Inferior parietal cortex (tissue), 1 donor: Measurements from ENCODE around the gene KYNU.
"Not testable (repeated sequence)": the region's sequence is repeated elsewhere in the genome, so short reads cannot be mapped to it uniquely, and the experiment has no call there.

Experiments used
- DNase-seq: peaks from one replicate; pipeline ENCODE4 v3.0.0-alpha.2; 2016; ENCODE audit errors: extremely low spot score

The KYNU gene

DNA sequence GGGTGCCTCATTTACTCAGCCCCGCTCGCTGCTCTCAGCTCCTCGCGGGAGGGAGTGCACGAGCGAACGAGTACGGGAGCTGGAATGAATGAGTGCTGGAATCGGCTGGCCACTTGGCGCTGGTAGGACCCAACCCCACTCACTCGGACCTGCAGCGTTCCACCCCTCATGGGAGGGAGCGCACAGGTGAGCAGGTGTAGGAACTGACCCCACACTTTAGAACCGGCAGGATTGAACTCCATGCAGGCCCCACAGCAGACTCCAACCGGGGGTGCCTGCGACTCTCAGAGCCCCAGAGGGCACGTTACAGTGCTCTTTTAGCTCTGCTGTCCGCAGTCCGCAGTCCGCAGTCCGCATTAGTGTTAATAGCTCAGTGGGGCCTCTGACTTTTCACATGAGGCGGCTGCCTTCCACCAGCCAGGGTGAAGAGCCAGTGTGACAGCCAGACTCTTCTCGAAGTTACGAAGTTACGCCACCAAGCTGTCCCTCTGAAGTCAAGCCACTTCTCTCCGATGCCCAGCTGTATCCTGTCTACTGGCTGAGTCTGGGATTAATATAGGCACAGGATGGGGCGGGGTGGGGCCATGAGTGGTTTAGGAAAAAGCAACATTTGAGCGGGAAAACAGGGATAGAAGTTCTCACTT, 149.1 kb downstream of the KYNU start:
- no peak for DNase-seq

DNA sequence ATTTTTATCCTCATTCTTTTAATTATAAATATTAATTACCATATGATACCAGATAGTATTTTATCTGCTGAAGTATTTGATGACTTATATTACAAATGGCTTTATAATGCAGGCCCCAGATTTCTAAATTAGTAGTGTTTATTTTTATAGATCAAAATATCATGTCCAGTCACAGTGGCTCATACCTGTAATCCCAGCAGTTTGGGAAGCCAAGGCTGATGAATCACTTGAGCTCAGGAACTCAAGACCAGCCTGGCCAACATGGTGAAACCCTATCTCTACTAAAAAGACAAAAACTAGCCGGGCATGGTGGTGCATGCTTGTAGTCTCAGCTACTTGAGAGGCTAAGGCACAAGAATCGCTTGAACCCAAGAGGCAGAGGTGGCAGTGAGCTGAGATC, 151.7 kb downstream of the KYNU start:
- no peak for DNase-seq

DNA sequence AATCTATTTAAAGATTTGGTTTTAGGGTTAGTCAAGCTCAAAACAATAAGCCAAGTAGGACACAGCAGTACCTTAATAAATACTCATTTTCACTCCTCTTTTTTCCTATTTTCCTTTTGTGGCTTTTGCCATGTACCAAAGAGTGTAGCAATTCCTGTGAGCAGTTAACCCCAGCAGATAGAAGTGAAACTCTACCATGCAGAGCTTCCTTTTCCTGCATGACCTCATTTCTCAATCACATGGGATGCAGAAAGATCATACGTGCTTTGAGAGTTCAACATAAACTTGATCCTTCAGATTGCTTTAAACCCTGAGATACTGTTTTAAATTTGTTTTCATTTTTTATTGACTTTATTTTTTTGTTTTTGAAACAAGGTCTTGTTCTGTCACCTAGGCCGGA, 152.7 kb downstream of the KYNU start:
- no peak for DNase-seq

DNA sequence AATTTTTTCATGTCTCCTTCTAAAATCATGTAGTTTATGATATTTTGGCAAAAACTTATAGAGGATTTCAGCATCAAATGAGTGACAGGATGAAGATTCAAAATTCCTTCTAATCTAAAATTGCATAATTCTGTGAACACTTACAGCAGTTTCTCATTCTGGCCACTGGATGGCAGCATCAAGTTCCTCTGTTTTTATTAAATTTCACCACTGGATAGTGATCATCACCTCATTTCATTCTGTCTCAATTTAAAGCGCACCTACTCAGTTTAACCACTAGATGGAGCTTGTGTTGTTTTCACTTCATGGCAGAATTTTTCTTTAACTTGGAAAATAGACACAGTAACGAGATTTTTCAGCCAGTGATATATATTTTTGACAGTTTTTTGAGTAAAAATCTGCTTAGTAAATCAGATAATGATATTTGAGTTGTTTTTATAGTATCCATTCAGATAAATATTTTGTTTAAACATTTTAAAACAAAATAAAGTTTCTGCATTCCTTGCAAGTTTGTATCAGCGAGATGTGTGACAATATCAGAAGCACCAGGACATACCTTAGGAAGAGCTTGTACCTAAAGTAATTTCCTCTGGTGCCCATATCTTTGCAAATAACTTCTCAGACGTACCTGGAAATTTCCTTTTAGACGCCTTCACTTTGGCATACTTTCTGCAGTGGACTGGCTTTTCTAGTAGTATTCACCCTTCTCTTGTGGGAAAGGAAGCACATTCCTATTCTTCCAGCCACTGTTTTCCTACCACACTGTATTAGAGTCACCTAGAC, 157.0 kb downstream of the KYNU start:
- peak; percentile 92 for DNase-seq

DNA sequence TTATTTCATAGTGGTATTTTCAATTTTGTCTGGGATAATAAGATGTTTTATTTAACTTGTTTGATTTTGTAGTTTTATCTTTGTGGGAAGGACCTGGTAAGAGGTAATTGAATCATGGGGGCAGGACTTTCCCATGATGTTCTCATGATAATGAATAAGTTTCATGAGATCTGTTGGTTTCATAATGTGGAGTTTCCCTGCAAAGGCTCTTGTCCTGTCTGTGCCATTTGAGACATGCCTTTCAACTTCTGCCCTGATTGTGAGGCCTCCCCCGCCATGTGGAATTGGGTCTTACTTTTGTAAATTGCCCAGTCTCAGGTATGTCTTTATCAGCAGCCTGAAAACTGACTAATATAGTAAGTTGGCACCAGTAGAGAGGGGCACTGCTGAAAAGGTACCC, 174.0 kb downstream of the KYNU start:
- DNase-seq, result no peak

DNA sequence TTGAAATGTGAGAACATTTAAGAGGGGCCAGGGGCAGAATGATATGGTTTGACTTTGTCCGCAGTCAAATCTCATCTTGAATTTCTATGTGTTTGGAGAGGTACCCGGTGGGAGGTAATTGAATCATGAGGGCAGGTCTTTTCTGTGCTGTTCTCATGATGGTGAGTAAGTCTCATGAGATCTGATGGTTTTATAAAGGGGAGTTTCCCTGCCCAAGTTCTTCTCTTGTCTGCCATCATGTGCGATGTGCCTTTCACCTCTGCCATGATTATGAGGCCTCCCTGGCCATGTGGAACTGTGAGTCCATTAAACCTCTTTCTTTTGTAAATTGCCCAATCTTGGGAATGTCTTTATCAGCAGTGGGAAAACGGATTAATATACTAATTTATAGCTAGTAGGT, 176.0 kb downstream of the KYNU start:
- not testable (repeated sequence) for DNase-seq

DNA sequence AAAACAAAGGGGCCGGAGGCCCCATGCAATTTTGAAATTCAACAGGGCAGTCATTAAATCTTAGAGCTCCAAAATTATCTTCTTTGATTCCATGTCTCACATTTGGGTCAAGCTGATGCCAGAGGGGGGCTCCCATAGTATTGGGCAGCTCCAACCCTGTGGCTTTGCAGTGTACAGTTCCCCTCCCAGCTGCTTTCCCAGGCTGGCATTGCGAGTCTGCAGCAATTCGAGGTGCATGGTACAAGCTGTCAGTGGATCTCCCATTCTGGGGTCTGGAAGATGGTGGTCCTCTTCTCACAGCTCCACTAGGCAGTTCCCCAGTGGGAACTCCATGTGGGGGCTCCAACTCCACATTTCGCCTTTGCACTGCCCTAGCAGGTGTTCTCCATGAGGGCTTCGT, 179.1 kb downstream of the KYNU start:
- DNase-seq, result no peak

DNA sequence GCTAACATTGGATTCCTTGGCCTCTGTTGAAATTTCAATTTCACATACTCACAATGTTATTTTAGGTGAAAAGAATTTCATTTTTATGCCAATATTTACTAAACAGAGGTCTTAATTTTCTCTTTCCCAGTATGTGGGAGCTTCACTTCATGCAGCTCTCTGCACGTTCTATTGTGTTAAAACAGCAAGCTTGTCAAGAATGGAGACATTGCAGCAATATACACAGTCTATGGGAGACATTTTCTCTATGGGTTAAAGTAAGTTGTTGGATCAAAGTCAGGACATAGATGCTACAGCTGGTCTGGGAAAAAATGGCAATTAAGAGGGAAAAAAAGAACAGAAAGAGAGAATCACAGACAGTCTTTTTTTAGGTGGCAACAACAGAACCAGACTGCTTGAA, 181.4 kb downstream of the KYNU start:
- DNase-seq, result no peak

DNA sequence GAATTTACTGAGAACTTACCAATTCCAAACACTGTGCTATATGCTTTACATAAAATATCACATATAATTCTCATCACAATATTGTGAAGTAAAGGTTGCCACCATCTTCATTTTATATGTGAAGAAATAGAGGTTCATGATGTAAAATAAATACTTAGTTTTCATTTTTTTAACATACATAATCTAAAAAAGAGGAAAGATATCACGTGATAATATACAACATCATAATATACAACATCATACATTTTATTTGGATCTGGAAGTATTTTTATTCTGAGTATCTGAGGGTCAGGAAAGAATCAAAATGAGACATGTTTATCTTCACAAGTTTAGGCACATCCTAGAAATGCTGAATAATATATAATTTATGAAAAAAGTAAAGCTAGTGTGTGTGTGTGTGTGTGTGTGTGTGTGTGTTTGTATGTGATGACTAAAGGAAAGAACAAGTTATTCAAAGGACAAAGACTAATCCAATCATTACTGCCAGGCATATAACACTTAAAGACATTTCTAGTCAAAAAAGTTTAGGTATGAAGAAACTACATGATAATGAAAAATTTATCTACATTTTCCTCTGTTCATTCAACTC, 186.2 kb downstream of the KYNU start:
- DNase-seq, result no peak

DNA sequence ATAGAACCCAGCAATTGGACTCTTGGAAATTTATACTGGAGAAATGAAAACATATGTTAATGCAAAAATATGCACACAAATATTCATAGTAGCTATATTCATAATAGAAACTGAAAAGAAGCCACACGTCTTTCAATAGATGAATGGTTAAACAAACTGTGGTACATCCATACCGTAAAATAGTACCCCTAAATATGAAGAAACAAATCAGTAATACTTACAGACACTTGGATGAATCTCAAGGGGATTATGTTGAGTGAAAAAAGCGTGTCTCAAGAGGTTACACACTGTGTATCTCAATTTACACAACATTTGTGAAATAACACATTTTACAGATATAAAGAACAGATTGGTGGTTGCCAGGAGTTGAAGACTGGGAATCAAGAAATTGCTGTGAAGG, 190.6 kb downstream of the KYNU start:
- no peak for DNase-seq

DNA sequence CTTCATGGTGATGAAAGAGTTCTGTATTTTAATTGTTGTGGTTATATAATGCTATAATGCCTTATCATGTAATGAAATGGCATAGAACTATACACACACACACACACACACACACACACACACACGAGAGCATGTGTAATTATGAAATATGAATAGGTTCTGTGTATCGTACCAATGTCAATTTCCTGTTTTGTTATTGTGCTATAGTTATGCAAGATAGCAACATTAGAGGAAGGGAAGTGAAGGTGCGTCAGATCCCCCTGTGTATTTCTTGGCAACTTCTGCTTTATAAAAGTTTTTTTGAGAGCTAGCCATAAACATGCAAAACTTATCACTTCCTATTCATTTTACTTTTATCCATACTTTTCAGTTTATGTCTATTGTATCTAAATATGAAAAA, 191.0 kb downstream of the KYNU start:
- DNase-seq, result no peak

DNA sequence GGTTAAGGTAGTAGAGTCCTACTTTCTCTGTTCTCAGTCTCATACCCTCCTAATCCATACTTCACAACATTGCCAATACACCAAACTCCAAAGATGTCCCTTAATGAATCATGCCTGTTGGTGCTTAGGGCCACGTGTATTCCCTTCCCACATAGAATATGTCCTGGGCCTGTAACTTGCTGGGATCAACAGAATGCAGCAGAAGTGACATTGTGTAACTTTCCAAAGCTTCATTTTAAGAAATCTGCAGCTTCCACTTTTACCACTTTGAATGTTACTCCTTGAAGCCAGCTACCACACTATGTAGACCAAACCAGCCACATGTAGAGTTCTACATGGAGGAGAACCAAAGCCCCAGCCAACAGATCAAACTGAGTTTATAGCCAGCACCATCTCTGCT, 193.2 kb downstream of the KYNU start:
- no peak for DNase-seq

DNA sequence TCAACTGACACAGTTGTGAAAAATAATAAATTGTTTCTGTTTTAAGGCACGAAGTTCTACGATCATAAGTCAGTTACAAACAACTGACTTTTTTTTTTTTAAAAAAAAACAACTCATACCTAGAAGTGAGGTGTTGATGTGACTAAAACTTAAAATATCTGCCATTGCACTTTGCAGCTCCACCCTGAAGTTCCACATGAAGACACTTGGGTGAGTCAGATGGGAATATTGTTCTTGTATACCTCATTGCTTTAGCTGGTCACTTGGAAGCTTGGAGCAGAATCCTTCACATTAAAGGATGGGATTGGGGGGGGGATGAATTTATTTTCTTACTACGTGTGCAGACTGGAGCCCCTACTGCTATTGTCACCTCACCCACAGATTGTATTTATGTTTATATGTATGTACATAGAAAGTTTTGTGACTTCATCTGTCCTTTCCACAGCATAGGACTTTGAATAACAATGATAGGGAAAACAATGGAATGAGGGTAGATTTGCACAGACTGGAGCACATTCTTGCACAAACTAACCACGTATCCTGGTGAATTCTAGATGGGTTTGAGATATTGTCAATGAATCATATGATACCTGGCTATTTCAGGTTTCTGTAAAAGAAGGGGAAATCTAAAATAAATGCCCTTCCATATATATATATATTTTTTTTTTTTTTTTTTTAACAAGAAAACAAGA, 193.9 kb downstream of the KYNU start:
- DNase-seq, result no peak

DNA sequence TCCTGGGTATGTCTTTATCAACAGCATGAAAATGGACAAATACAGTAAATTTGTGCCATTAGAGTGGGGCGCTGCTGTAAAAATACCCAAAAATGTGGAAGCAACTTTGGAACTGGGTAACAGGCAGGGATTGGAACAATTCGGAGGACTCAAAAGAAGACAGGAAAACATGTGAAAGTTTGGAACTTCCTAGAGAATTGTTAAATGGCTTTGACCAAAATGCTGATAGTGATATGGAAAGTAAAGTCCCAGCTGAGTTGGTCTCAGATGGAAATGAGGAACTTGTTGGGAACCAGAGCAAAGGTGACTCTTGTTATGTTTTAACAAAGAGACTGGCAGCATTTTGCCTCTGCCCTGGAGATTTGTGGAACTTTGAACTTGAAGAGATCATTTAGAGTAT, 197.4 kb downstream of the KYNU start:
- not testable (repeated sequence) for DNase-seq

DNA sequence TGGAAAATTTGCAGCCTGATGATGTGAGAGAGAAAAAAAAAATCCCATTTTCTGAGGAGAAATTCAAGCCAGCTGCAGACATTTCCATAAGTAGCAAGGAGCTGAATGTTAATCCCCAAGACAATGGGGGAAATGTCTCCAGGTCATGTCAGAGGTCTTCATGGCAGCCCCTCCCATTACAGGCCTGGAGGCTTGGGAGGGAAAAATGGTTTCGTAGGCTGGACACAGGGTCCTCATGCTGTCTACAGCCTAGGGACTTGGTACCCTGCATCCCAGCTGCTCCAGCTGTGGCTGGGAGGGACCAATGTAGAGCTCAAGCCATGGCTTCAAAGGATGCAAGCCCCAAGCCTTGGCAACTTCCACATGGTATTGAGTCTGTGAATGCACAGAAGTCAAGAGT, 198.2 kb downstream of the KYNU start:
- no peak for DNase-seq

DNA sequence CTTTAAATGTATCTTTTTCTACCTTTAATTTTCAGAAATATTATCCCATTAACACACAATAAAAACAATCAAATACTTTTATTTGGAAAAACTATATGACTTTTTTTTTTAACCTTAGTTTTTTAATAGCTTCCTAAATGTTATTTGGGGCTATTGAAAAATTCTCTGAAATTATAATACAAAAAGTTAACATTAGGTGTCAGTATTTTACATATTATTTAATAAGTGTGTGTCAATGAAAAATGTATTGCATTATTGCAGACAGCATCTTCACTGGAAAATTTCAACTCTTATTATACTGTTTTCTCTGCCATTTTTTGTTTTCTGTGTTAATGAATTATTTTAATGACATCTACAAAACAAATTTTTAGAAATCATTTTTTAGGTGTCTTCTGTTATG, 200.6 kb downstream of the KYNU start:
- DNase-seq, result no peak

DNA sequence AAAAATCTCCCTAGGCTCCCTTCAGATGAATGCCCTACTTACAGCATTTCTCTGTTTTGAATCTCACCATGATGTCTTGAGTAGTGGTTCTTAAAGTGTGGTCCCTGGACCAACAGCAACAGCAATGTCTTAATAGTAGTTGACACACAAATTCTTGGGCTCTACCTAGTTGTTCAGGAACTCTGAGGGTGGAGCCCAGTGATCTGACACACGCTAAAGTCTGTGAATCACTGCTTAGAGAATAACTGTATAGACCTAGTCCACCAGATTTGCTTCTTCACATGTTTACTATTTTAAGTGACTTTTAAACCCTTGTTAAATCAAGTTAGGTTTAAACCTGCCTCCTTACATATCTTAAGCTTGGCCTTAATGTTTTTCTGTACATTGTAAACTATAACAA, 204.2 kb downstream of the KYNU start:
- no peak for DNase-seq

DNA sequence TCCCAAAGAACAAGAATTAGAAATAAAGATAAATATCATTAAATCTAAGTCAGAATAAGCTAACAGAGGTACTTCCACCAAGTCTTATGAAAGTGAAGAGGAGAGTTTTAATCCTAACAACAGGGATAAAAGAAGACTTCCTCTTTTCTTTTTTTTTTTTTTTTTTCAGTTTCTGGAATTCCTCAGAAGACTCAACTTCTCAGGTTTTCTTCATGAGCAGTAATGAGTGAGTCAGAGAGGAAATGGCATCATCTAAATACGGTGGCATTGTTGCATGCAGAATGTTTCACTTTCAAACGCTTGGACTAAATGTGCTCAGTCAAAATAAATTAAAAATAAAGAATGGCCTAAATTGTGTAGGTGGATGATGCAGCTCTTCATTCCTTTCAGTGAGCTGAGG, 206.2 kb downstream of the KYNU start:
- DNase-seq, result no peak

DNA sequence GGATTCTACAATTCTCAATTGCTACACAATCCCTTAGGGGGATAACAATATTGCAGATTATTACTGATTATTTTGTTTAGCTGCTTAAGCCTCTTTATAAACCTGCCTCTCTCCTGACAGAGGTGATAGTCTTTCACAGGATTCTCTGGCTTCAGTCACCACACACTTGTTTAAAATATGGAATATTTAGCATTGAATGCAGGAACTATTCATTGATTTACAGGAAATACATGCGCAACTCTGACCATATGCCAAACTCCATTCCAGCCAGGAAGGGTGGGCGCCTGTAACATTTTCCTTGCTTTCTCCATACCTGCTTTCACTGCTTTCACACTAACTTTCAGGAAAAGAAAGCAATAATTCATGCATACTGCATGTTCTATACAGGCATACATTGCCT, 207.0 kb downstream of the KYNU start:
- DNase-seq, result no peak

DNA sequence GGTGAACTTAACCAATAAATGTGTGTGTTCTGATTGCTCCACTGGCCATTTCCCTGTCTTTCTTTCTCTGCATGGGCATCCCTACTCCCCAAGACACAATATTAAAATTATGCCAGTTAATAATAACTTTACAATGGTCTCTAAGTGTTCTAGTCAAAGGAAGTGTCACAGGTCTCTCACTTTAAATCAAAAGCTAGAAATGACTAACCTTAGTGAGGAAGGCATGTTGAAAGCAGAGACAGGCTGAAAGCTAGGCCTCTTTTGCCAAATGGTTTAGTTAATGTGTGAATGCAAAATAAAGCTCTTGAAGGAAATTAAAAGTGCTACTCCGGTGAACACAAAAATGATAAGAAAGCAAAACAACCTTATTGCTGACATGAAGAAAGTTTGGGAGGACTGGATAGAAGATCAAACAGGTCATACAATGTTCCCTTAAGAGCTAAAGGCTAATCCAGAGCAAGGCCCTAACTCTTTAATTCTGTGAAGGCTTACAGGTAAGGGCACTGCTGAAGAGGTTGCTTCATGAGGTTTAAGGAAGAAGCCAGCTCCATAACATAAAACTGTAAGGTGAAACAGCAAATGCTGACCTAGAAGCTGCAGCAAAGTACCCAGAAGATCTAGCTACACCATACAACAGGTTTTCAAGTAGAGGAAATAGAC, 207.8 kb downstream of the KYNU start:
- DNase-seq, result no peak

DNA sequence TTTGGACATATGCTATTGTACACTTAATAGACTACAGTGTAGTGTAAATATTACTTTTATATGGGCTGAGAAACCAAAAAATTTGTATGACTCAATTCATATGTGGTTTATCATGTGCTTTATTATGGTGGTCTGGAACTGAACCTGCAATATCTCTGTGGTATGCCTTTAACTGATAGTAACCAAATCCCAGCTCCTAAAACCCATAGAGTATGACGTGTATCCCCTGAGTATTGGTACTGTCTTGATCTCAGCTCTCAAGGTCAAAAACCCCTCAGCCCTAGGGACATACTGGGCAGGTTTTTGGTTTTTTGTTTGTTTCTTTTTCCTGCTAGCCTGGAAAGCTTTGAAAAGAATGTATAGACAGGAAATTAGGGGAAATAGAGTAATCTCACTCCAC, 209.6 kb downstream of the KYNU start:
- DNase-seq, result no peak

DNA sequence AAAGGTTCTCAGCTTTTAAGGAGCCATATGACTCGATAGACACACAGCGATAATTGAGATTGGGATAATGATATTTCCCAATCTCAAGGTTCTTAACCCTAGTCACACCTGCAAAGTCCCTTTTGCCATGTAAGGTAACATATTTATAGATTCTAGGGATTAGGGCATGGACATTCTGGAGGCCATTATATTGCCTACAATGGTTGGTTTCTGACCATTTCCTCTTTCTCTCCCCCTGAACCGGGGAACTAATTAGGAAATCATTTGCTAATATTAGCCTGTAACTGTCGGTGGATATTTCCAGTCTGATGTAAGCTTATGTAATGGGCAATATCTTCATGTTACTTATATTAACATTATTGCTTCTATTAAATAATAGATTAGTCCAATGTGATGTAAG, 210.9 kb downstream of the KYNU start:
- DNase-seq, result no peak
